Thyroid gland (tissue), 4 donors: Measurements from ENCODE around the gene ICE2. TPM values are rescaled to one million over a fixed set of nuclear protein-coding genes. Genes with fewer than 3 reads are reported as not detected.

Experiments used
- DNase-seq, 2 donors: peaks; one replicate each; pipeline ENCODE4 v3.0.0-alpha.2; 2019
- H3K27ac ChIP-seq, 3 donors: fragments of 200-600 bp; sonication (generic); 1 replicate in 2 of 3; 2 replicates in 1 of 3; pipeline ENCODE4 v1.5.1; 2016 to 2019; ENCODE audit warnings: mild to moderate bottlenecking in 1 of 3, moderate library complexity in 1 of 3
- H3K27me3 ChIP-seq: fragments of 200-600 bp; sonication (generic); one replicate; pipeline ENCODE4 v1.5.1; 2019
- H3K36me3 ChIP-seq, 2 donors: fragments of 200-600 bp; sonication (generic); one replicate each; pipeline ENCODE4 v1.5.1; 2016 to 2019
- H3K4me1 ChIP-seq, 2 donors: fragments of 200-600 bp; sonication (generic); one replicate each; pipeline ENCODE4 v1.5.1; 2017 to 2019
- H3K4me3 ChIP-seq, 3 donors: fragments of 200-600 bp; sonication (generic); replicated peaks in 1 of 3; 1 replicate in 2 of 3; 2 replicates in 1 of 3; pipeline ENCODE4 v1.5.1; 2016; ENCODE audit warnings: mild to moderate bottlenecking in 1 of 3
- H3K9me3 ChIP-seq: fragments of 200-600 bp; sonication (generic); one replicate; pipeline ENCODE4 v1.5.1; 2017
- POLR2A ChIP-seq, 2 donors: fragments of 450-650 bp; IDR thresholded peaks; one replicate each; pipeline ENCODE4 v1.6.1; 2017; ENCODE audit warnings: antibody characterized with exemption in 2 of 2, mild to moderate bottlenecking in 2 of 2, moderate library complexity in 1 of 2
- WGBS, 2 donors: methylation state at CpG; one replicate each; pipeline ENCODE4 v1.1.5; 2017; 5-methylcytosine and 5-hydroxymethylcytosine counted together
- intact Hi-C: fragments of 100-400 bp; cut with DNase I; formaldehyde crosslinking; loops from one replicate; pipeline ENCODE4 v1.15.1; 2023
- total RNA-seq, 4 donors: library from RNA; depleted of rRNA; stranded (reverse); fragments of >200 nt; gene quantifications; one replicate each; pipeline ENCODE4 v1.2.3, GENCODE V29; 2016
- TF ChIP-seq, protein P1 (sequence below), 6 experiments: fragments of 200-600 bp in 3 of 6; fragments of 450-650 bp in 3 of 6; sonication (generic) in 3 of 6; IDR thresholded peaks; one replicate each; pipeline ENCODE4 v1.5.1; 2016 to 2019; ENCODE audit warnings: antibody characterized with exemption in 6 of 6, mild to moderate bottlenecking in 2 of 6, inconsistent platforms in 1 of 6, moderate library complexity in 1 of 6

ICE2 gene
- total RNA-seq, 4 donors from 2014 or later = 52.6 to 84.5 (median 59.5) TPM

GRCh38 chr15:60510006-60510405 lies 31.1 kb upstream of the ICE2 start:
- no peak for TF ChIP-seq POLR2A (IDR thresholded peaks at IDR 0.05)
- TF ChIP-seq, protein P1, sequence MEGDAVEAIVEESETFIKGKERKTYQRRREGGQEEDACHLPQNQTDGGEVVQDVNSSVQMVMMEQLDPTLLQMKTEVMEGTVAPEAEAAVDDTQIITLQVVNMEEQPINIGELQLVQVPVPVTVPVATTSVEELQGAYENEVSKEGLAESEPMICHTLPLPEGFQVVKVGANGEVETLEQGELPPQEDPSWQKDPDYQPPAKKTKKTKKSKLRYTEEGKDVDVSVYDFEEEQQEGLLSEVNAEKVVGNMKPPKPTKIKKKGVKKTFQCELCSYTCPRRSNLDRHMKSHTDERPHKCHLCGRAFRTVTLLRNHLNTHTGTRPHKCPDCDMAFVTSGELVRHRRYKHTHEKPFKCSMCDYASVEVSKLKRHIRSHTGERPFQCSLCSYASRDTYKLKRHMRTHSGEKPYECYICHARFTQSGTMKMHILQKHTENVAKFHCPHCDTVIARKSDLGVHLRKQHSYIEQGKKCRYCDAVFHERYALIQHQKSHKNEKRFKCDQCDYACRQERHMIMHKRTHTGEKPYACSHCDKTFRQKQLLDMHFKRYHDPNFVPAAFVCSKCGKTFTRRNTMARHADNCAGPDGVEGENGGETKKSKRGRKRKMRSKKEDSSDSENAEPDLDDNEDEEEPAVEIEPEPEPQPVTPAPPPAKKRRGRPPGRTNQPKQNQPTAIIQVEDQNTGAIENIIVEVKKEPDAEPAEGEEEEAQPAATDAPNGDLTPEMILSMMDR (IDR thresholded peaks at IDR 0.05) = no peak
- intact Hi-C loops = no loop called here
- peaks cover 4 to 8% of the 10 kb centered on the region in 2 donors for H3K4me1 ChIP-seq
- peaks cover 5 to 10% of the 10 kb centered on the region in 2 donors for H3K36me3 ChIP-seq
- DNase-seq = no peak
- no peaks in the 10 kb centered on the region for H3K9me3 ChIP-seq
- WGBS, 2 donors = 88 to 89% methylated on average over 5 of the region's 5 CpGs
- no peaks in the 10 kb centered on the region for H3K27me3 ChIP-seq
- no peak overlapping the region for H3K27ac ChIP-seq
- no peak overlapping the region for H3K4me3 ChIP-seq

GRCh38 chr15:60509470-60509869 lies 30.5 kb upstream of the ICE2 start:
- Histone ChIP-seq H3K27ac (no peak overlapping the region), H3K4me1 (peaks cover 4 to 8% of the 10 kb centered on the region in 2 donors), H3K36me3 (peaks cover 5 to 13% of the 10 kb centered on the region in 2 donors), H3K27me3 (no peaks in the 10 kb centered on the region), H3K4me3 (no peak overlapping the region), H3K9me3 (no peaks in the 10 kb centered on the region)
- no peak for TF ChIP-seq POLR2A (IDR thresholded peaks at IDR 0.05)
- TF ChIP-seq, protein P1 (IDR thresholded peaks at IDR 0.05) = no peak
- WGBS, 2 donors = 68 to 91% methylated on average over 3 of the region's 3 CpGs
- DNase-seq = no peak
- intact Hi-C loops = no loop called here

GRCh38 chr15:60508442-60508841 lies 29.5 kb upstream of the ICE2 start:
- no peak for TF ChIP-seq POLR2A (IDR thresholded peaks at IDR 0.05)
- TF ChIP-seq, protein P1 (IDR thresholded peaks at IDR 0.05) = no peak
- DNase-seq = no peak
- intact Hi-C loops = no loop called here
- Histone ChIP-seq H3K4me3 (no peak overlapping the region), H3K9me3 (no peaks in the 10 kb centered on the region), H3K27me3 (no peaks in the 10 kb centered on the region), H3K27ac (no peak overlapping the region), H3K36me3 (peaks cover 2 to 15% of the 10 kb centered on the region in 2 donors), H3K4me1 (peaks cover 4 to 8% of the 10 kb centered on the region in 2 donors)
- 97 to 98% methylated on average over 4 of the region's 4 CpGs for WGBS, 2 donors

DNA sequence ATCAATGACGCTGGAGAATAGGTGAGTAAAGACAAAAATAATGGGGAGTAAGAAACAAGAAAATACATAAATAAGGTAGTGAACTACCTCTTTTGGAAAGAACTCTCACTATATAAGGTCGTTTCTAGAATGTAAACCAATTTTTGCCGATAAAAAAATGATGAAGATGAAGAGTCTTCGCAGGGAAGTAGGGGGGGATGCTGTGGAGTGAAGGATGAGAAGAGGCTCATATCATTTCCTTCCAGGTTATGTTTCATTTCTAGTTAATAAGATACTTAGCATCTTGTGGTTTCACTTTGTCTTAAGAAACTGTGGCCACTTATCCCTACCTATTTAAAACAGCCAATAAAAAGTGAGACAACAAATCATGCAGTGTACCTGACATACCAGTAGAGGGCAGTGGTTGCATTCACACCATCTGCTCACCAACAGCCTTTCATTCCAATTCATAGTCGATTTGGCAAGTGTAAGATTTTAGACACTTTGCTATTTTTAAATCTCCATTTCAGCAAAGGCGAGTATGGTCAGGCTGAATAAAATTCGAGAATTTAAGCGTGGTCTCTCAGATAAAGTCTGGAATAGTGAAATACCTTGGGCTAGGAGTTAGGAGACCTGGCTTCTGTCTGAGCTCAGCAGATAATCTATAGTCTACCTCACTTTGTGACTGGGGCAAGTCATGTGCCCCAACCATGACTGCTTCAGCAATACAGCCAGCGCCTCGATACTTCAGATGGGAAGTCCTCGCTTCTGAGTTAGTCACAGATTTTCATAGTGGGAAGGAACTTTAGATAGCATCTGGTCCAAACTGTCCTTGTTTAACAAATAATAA lies 28.9 kb upstream of the ICE2 start:
- intact Hi-C loops = no loop called here
- Histone ChIP-seq H3K9me3 (no peaks in the 10 kb centered on the region), H3K4me3 (no peak overlapping the region), H3K4me1 (peaks cover 4 to 8% of the 10 kb centered on the region in 2 donors), H3K27me3 (no peaks in the 10 kb centered on the region), H3K36me3 (peaks cover 0 to 18% of the 10 kb centered on the region in 2 donors), H3K27ac (no peak overlapping the region)
- WGBS, 2 donors = 51 to 52% methylated on average over 11 of the region's 11 CpGs
- TF ChIP-seq, protein P1 (IDR thresholded peaks at IDR 0.05) = peak; percentile 86 to 94 (median 92)
- no peak for TF ChIP-seq POLR2A (IDR thresholded peaks at IDR 0.05)
- DNase-seq = peak; percentile 40 to 43

- Histone ChIP-seq H3K36me3 (peaks cover 15 to 20% of the 10 kb centered on the region in 2 donors), H3K27me3 (no peaks in the 10 kb centered on the region), H3K9me3 (no peaks in the 10 kb centered on the region), H3K4me3 (no peak overlapping the region), H3K27ac (no peak overlapping the region), H3K4me1 (no peaks in the 10 kb centered on the region)
- intact Hi-C loops = no loop called here
- TF ChIP-seq, protein P1 (IDR thresholded peaks at IDR 0.05) = no peak
- TF ChIP-seq POLR2A (IDR thresholded peaks at IDR 0.05) = no peak
- WGBS, 2 donors = 87 to 93% methylated on average over 6 of the region's 6 CpGs
- no peak for DNase-seq
Observed at GRCh38 chr15:60496853-60497252, 17.9 kb upstream of the ICE2 start.
